ENCODE data around the gene REPS1.

DNA sequence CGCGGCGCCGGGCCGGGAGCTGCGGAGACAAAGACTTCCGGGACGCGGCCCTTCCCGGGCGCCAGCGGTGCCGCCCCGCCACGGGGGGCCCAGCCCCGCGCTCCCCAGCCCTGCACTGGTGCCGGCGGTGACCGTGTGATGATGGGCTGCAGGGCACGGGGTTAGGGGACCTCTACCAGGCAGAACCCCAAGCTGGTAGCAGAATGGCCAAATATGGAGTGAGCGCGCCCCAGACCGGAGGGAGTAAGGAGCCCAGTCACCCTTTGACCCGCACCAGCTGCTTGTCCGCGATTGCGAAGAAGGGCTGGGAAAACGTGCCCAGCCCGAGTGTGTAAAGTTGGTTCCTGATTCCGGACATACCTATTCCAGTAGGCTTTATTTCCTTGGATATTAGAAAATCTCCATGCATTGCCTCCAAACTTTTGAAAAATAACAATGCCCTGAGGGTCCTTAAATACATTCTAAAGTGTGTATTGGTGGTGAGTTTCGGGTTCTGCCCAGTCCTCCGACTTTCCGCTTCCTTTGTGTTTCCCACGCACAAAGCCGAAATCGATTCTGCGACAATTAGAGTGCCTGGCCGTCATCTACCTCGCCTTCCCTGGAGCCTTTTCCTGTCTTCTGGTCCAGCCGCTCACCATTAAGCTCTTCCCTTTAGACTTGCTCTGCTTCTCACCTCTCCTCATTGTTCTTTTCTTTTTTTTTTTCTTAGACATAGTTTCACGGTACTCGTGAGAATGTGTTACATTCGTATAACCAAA is 41.6 kb upstream of the REPS1 start:
- no peak for TF ChIP-seq ZNF121 (CRISPR knock-in tag; IDR thresholded peaks at IDR 0.05)
- TF ChIP-seq, protein P1, sequence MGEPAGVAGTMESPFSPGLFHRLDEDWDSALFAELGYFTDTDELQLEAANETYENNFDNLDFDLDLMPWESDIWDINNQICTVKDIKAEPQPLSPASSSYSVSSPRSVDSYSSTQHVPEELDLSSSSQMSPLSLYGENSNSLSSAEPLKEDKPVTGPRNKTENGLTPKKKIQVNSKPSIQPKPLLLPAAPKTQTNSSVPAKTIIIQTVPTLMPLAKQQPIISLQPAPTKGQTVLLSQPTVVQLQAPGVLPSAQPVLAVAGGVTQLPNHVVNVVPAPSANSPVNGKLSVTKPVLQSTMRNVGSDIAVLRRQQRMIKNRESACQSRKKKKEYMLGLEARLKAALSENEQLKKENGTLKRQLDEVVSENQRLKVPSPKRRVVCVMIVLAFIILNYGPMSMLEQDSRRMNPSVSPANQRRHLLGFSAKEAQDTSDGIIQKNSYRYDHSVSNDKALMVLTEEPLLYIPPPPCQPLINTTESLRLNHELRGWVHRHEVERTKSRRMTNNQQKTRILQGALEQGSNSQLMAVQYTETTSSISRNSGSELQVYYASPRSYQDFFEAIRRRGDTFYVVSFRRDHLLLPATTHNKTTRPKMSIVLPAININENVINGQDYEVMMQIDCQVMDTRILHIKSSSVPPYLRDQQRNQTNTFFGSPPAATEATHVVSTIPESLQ (CRISPR knock-in tag; IDR thresholded peaks at IDR 0.05): no peak
- no peak for TF ChIP-seq SMAD3 (CRISPR knock-in tag; IDR thresholded peaks at IDR 0.05; ENCODE audit: borderline replicate concordance)
- TF ChIP-seq, protein P2, sequence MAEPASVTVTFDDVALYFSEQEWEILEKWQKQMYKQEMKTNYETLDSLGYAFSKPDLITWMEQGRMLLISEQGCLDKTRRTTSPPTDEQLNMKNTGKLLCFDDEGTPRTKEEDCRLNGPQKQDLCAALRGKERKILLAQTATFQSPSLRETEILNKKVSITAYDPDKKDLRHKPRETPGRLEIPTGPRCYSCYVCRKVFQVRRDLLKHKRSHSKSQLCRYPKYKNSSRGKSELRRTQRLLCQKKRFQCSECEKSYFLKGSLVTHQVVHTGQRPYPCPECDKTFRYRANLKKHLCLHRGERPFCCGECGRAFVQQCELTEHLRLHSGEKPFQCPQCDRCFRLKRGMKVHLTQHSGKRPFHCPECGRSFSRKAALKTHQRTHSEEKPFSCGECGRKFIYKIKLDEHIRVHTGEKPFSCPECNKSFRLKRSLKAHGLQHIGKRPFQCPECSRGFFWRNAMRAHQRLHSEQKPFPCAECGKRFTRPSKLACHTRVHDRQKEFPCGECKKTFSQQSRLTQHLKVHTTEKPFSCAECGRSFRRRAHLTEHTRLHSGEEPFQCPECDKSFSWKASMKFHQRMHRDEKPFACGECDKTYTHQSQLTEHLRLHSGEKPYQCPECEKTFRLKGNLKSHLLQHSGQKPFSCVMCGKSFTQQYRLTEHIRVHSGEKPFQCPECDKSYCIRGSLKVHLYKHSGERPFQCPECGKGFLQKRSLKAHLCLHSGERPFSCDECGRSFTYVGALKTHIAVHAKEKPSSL (CRISPR knock-in tag; conservative IDR thresholded peaks at IDR 0.05): no peak
- no peak for TF ChIP-seq TP53 (CRISPR knock-in tag; IDR thresholded peaks at IDR 0.05)
